ENCODE data around the gene HACD4. TPM values are rescaled to one million over a fixed set of nuclear protein-coding genes. Genes with fewer than 3 reads are reported as not detected.

Gene HACD4
- total RNA-seq, 4 donors from 2014 or later = 13.8 to 25.0 (median 17.9) TPM

DNA sequence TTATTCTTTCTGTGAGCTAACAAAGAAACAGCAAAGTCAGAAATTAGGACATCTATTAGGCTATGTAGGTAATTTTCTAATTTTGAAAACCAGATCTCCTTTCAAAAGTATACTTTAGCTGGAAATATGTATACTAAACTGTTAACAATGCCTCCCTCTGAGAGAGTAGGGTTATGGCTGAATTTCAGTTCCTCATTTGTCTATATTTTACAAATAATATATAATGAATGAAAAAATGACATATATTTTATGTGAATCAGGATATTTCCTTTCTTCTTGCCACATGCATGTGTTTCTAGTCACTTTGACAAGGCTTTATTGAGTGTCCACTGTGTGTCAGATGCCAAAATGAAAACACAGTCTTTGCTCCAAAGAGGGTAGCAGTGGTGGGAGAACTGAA, 15.4 kb downstream of the HACD4 start:
- no peaks in the 10 kb centered on the region for H3K9me3 ChIP-seq
- peak overlapping the region; percentile 25 to 54 (median 42) for H3K27ac ChIP-seq (replicated peaks in 1 of 4)
- H3K27me3 ChIP-seq = no peaks in the 10 kb centered on the region
- no peak overlapping the region for H3K4me3 ChIP-seq
- H3K36me3 ChIP-seq = peaks cover 0 to 5% (median 2%) of the 10 kb centered on the region in 4 donors
- H3K4me1 ChIP-seq = peaks cover 11 to 35% (median 32%) of the 10 kb centered on the region in 4 donors
- TF ChIP-seq, protein P1, sequence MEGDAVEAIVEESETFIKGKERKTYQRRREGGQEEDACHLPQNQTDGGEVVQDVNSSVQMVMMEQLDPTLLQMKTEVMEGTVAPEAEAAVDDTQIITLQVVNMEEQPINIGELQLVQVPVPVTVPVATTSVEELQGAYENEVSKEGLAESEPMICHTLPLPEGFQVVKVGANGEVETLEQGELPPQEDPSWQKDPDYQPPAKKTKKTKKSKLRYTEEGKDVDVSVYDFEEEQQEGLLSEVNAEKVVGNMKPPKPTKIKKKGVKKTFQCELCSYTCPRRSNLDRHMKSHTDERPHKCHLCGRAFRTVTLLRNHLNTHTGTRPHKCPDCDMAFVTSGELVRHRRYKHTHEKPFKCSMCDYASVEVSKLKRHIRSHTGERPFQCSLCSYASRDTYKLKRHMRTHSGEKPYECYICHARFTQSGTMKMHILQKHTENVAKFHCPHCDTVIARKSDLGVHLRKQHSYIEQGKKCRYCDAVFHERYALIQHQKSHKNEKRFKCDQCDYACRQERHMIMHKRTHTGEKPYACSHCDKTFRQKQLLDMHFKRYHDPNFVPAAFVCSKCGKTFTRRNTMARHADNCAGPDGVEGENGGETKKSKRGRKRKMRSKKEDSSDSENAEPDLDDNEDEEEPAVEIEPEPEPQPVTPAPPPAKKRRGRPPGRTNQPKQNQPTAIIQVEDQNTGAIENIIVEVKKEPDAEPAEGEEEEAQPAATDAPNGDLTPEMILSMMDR (IDR thresholded peaks at IDR 0.05) = no peak
- no peak for TF ChIP-seq EP300 (IDR thresholded peaks at IDR 0.05)
- no peak for TF ChIP-seq POLR2AphosphoS5 (IDR thresholded peaks at IDR 0.05)
- no peak for TF ChIP-seq POLR2A (IDR thresholded peaks at IDR 0.05; ENCODE audit: low read depth)
- no peak for DNase-seq (ENCODE audit: extremely low spot score)
- intact Hi-C loops (cut with DNase I) = no loop called here

DNA sequence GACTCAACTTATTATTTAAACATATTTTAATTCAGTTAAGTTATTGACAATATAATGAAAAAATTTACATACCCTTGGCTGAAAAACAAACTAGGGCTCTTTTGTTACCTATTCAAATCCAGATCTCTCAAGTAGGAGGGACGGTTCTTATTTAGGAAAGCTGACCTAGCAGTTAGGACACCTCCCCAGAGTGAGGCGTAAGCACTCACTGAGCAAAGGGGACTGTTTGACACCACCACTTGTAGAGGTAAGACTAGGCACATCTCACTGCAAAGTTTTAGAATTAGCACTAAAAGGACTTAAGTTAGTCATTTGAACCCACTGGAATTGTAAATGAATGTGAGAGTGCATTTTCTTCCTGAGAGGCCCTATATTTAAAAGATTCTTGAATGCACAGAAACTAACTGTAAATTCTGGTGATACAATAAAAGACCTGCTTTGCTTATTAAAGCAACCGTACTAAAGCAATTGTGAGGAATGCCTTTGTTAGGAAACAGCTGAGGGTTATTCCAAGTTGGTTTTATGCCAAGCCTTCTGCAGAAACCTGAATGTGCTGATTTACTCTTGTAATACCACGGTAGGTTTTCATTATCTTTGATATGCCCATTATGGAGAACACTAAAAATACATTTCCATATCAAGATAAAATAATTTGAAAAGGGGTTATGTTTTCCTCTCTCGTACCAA, 16.2 kb downstream of the HACD4 start:
- Histone ChIP-seq H3K27ac (replicated peaks in 1 of 4) (peak overlapping the region; percentile 25 to 54 (median 42)), H3K36me3 (peaks cover 0 to 12% (median 4%) of the 10 kb centered on the region in 4 donors), H3K4me3 (no peak overlapping the region), H3K27me3 (no peaks in the 10 kb centered on the region), H3K4me1 (peaks cover 11 to 34% (median 31%) of the 10 kb centered on the region in 4 donors), H3K9me3 (no peaks in the 10 kb centered on the region)
- no peak for TF ChIP-seq POLR2AphosphoS5 (IDR thresholded peaks at IDR 0.05)
- no peak for TF ChIP-seq EP300 (IDR thresholded peaks at IDR 0.05)
- TF ChIP-seq POLR2A (IDR thresholded peaks at IDR 0.05; ENCODE audit: low read depth) = no peak
- TF ChIP-seq, protein P1 (IDR thresholded peaks at IDR 0.05) = no peak
- no peak for DNase-seq (ENCODE audit: extremely low spot score)
- intact Hi-C loops (cut with DNase I) = no loop called here
- 44% methylated on average over 5 of the region's 5 CpGs for WGBS

DNA sequence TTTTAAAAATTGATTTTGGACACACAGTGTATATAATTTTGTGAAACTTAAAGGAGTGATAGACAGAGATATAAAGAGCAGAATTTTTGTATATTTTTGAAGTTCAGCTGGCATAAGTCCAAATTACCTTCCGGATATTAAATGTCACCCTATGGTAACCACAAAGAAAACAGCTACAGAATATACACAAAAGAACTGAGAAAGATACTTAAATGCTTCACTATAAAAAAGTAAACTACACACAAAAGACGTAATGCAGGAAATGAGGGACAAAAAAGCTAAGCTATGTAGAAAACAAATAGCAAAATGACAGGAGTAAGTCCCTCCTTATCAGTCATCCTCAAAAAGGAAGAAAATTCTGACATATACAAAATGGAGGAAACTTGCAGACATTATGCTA, 29.4 kb downstream of the HACD4 start:
- intact Hi-C loops (cut with DNase I) = no loop called here
- no peak for DNase-seq (ENCODE audit: extremely low spot score)
- no peak overlapping the region for H3K4me3 ChIP-seq
- TF ChIP-seq EP300 (IDR thresholded peaks at IDR 0.05) (no peak), POLR2AphosphoS5 (IDR thresholded peaks at IDR 0.05) (no peak), POLR2A (IDR thresholded peaks at IDR 0.05; ENCODE audit: low read depth) (no peak)
- TF ChIP-seq, protein P1 (IDR thresholded peaks at IDR 0.05) = no peak
- peaks cover 10 to 27% (median 14%) of the 10 kb centered on the region in 4 donors for H3K36me3 ChIP-seq
- WGBS = 78% methylated on average over 2 of the region's 2 CpGs
- H3K27ac ChIP-seq (replicated peaks in 1 of 4) = no peak overlapping the region
- H3K4me1 ChIP-seq = peaks cover 0 to 20% (median 12%) of the 10 kb centered on the region in 4 donors
- peaks cover 0 to 11% (median 0%) of the 10 kb centered on the region in 4 donors for H3K9me3 ChIP-seq
- no peaks in the 10 kb centered on the region for H3K27me3 ChIP-seq

DNA sequence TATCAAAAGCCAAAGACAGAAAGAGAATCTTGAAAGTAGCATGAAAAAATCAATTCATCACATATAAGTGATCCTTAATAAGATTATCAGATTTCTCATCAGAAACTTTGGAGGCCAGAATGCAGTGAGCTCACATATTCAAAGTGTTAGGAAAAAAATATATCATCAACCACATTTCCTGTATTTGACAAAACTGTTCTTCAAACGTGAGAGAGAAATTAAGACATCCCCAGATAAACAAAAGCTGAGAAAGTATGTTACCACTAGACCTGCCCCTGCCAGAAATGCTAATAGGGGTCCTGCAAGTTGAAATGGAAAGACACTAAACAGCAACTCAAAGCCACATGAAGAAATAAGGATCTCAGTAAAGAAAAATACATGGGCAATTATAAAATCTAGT, 29.9 kb downstream of the HACD4 start:
- peaks cover 0 to 25% (median 17%) of the 10 kb centered on the region in 4 donors for H3K4me1 ChIP-seq
- H3K4me3 ChIP-seq = no peak overlapping the region
- no peak overlapping the region for H3K27ac ChIP-seq (replicated peaks in 1 of 4)
- WGBS = 7% methylated on average over 1 of the region's 1 CpG
- peaks cover 10 to 22% (median 13%) of the 10 kb centered on the region in 4 donors for H3K36me3 ChIP-seq
- intact Hi-C loops (cut with DNase I) = no loop called here
- no peaks in the 10 kb centered on the region for H3K27me3 ChIP-seq
- no peak for DNase-seq (ENCODE audit: extremely low spot score)
- H3K9me3 ChIP-seq = peaks cover 0 to 11% (median 0%) of the 10 kb centered on the region in 4 donors
- TF ChIP-seq EP300 (IDR thresholded peaks at IDR 0.05) (no peak), POLR2A (IDR thresholded peaks at IDR 0.05; ENCODE audit: low read depth) (no peak), POLR2AphosphoS5 (IDR thresholded peaks at IDR 0.05) (no peak)
- TF ChIP-seq, protein P1 (IDR thresholded peaks at IDR 0.05) = no peak

Measured in esophagus muscularis mucosa (tissue), 4 donors.